HepG2 (cell line): ENCODE measurements around the gene SETD1B. TPM values are rescaled to one million over a fixed set of nuclear protein-coding genes. Genes with fewer than 3 reads are reported as not detected.

Experiments used
- ATAC-seq: fragments of 200-7000 bp; cut with Tn5 transposase; 3 replicates; pipeline ENCODE4 v1.9.1; 2020; ENCODE audit warnings: mild to moderate bottlenecking, moderate library complexity
- BruUV-seq: library from RNA; stranded (reverse); fragments of 400-500 nt; replicated peaks from 2 replicates; lab custom pipeline; 2021; lab: Mats Ljungman, UMichigan
- CTCF ChIA-PET: fragments of 300-600 bp; formaldehyde crosslinking; extraction: SDS; loops from one replicate; lab custom pipeline; 2021; ENCODE audit warnings: low total read pairs, inconsistent platforms, low intra/inter-chr PET ratio; lab: Yijun Ruan, JAX
- POLR2A ChIA-PET: fragments of 350-600 bp; sonication (Branson Sonifier 250); formaldehyde crosslinking; loops from one replicate; lab custom pipeline; 2020; ENCODE audit warnings: antibody characterized with exemption, inconsistent platforms; lab: Yijun Ruan, JAX
- DNase-seq: peaks from one replicate; pipeline ENCODE4 v3.0.0-alpha.2; 2015; ENCODE audit warnings: low spot score
- FAIRE-seq: peaks from 3 replicates; lab custom pipeline; 2011; peaks lifted over from hg19 to GRCh38; lab: Jason Lieb, UNC
- H2AFZ ChIP-seq: one replicate; pipeline ENCODE4 v1.6.1; 2011; ENCODE audit warnings: low read length, inconsistent platforms
- H3K27ac ChIP-seq: fragments of 300-600 bp; 3 replicates; pipeline ENCODE4 v1.8.0; 2011; ENCODE audit warnings: mixed run types, mild to moderate bottlenecking, mixed read lengths, low read length, inconsistent platforms; ENCODE audit not compliant: insufficient read depth; ENCODE audit errors: extremely low read length
- H3K27me3 ChIP-seq, 2 experiments: fragments of 200-600 bp in 1 of 2; 2 replicates in 1 of 2; 3 replicates in 1 of 2; pipeline versions ENCODE4 v1.6.0 to v1.8.0; 2011; ENCODE audit warnings: low read length in 2 of 2, mild to moderate bottlenecking in 2 of 2, moderate library complexity in 2 of 2, inconsistent platforms in 1 of 2; ENCODE audit not compliant: insufficient read depth in 2 of 2, control insufficient read depth in 1 of 2
- H3K36me3 ChIP-seq, 2 experiments: fragments of 200-600 bp in 1 of 2; replicated peaks in 1 of 2; 2 replicates in 1 of 2; 3 replicates in 1 of 2; pipeline versions ENCODE4 v1.5.1 to v1.8.0; 2011; ENCODE audit warnings: low read length in 2 of 2, inconsistent platforms in 1 of 2; ENCODE audit not compliant: insufficient read depth in 2 of 2, control insufficient read depth in 1 of 2
- H3K4me1 ChIP-seq: 2 replicates; pipeline ENCODE4 v1.5.1; 2012; ENCODE audit warnings: low read length, inconsistent platforms; ENCODE audit not compliant: insufficient read depth
- H3K4me2 ChIP-seq: 2 replicates; pipeline ENCODE4 v1.6.0; 2011; ENCODE audit warnings: low read depth, low read length, inconsistent platforms
- H3K4me3 ChIP-seq, 3 experiments: fragments of 200-600 bp in 1 of 3; sonication (generic), shearing (Covaris generic) in 1 of 3; replicated peaks in 1 of 3; 2 replicates each; pipeline ENCODE4 v1.5.1; 2011 to 2016; ENCODE audit warnings: low read length in 3 of 3, inconsistent platforms in 2 of 3, low read depth in 2 of 3, mild to moderate bottlenecking in 2 of 3, control low read depth in 1 of 3, mixed read lengths in 1 of 3; ENCODE audit not compliant: insufficient read depth in 1 of 3
- H3K79me2 ChIP-seq: one replicate; pipeline ENCODE4 v1.6.1; 2011; ENCODE audit warnings: low read length, inconsistent platforms; ENCODE audit not compliant: insufficient read depth
- H3K9ac ChIP-seq: 2 replicates; pipeline ENCODE4 v1.6.0; 2011; ENCODE audit warnings: mild to moderate bottlenecking, low read depth, low read length, inconsistent platforms; ENCODE audit not compliant: insufficient read depth
- H3K9me3 ChIP-seq: 2 replicates; pipeline ENCODE4 v1.5.1; 2012; ENCODE audit warnings: mild to moderate bottlenecking, low read length
- H4K20me1 ChIP-seq: 2 replicates; pipeline ENCODE4 v1.6.0; 2011; ENCODE audit warnings: inconsistent platforms, mild to moderate bottlenecking, low read length, moderate library complexity; ENCODE audit not compliant: insufficient read depth
- ARID2 ChIP-seq: sonication (generic); formaldehyde crosslinking; IDR thresholded peaks from 2 replicates; pipeline ENCODE4 v1.8.1; 2022; ENCODE audit warnings: mild to moderate bottlenecking, missing genetic modification reagents, borderline replicate concordance
- FOXJ3 ChIP-seq: sonication (generic); formaldehyde crosslinking; IDR thresholded peaks from 2 replicates; pipeline ENCODE4 v1.4.0; 2020; ENCODE audit warnings: missing genetic modification reagents, mild to moderate bottlenecking, borderline replicate concordance
- MTA3 ChIP-seq: sonication (generic); formaldehyde crosslinking; IDR thresholded peaks from 2 replicates; pipeline ENCODE4 v1.4.0; 2020; ENCODE audit warnings: missing genetic modification reagents
- MZF1 ChIP-seq: sonication (generic); formaldehyde crosslinking; IDR thresholded peaks from 2 replicates; pipeline ENCODE4 v1.8.1; 2023; ENCODE audit warnings: mild to moderate bottlenecking, missing genetic modification reagents, borderline replicate concordance
- NRL ChIP-seq: sonication (generic); formaldehyde crosslinking; IDR thresholded peaks from 2 replicates; pipeline ENCODE4 v1.5.0; 2020; ENCODE audit warnings: missing genetic modification reagents, mild to moderate bottlenecking, moderate library complexity, borderline replicate concordance
- PAX8 ChIP-seq: sonication (generic); formaldehyde crosslinking; IDR thresholded peaks from 2 replicates; pipeline ENCODE4 v1.8.0; 2022; ENCODE audit warnings: mild to moderate bottlenecking, missing genetic modification reagents, borderline replicate concordance
- SKI ChIP-seq: fragments of 450-650 bp; IDR thresholded peaks from one replicate; pipeline ENCODE4 v1.6.1; 2018; ENCODE audit warnings: mild to moderate bottlenecking; ENCODE audit not compliant: partially characterized antibody
- SPEN ChIP-seq: sonication (generic); formaldehyde crosslinking; IDR thresholded peaks from 2 replicates; pipeline ENCODE4 v1.5.1; 2020; ENCODE audit warnings: low read depth, mild to moderate bottlenecking, missing genetic modification reagents
- STAG1 ChIP-seq: sonication (generic); formaldehyde crosslinking; IDR thresholded peaks from 2 replicates; pipeline ENCODE4 v1.4.0; 2020; ENCODE audit warnings: missing genetic modification reagents
- XBP1 ChIP-seq: sonication (generic); formaldehyde crosslinking; IDR thresholded peaks from 2 replicates; pipeline ENCODE4 v1.5.0; 2020; ENCODE audit warnings: missing genetic modification reagents
- ZNF317 ChIP-seq: sonication (generic); formaldehyde crosslinking; IDR thresholded peaks from 2 replicates; pipeline ENCODE4 v1.5.0; 2020; ENCODE audit warnings: mild to moderate bottlenecking, missing genetic modification reagents
- ZNF619 ChIP-seq: sonication (generic); formaldehyde crosslinking; IDR thresholded peaks from 2 replicates; pipeline ENCODE4 v1.4.0; 2020; ENCODE audit warnings: mild to moderate bottlenecking, missing genetic modification reagents
- WGBS: methylation state at CpG from one replicate; pipeline ENCODE4 v1.1.6; 2017; ENCODE audit warnings: low lambda C conversion rate; 5-methylcytosine and 5-hydroxymethylcytosine counted together
- in situ Hi-C: cut with HindIII; loops from 2 replicates; pipeline ENCODE4 v1.10.0; 2017; ENCODE audit warnings: low pct_unique_long_range_greater_than_20kb; ENCODE audit not compliant: extremely low pct_ligation_motif_present
- intact Hi-C: fragments of 100-400 bp; cut with micrococcal nuclease; formaldehyde crosslinking; loops from one replicate; pipeline ENCODE4 v1.10.0; 2022; ENCODE audit not compliant: unreplicated experiment
- polyA plus RNA-seq, 8 experiments: library from polyadenylated mRNA; depleted of rRNA in 3 of 8; stranded (reverse) in 7 of 8; unstranded in 1 of 8; fragments of >200 nt; fragmentation: Illumina TruSeq in 4 of 8; extraction: Trizol in 4 of 8; gene quantifications; 2 replicates each; pipeline versions ENCODE4 v1.2.1 to v1.2.3, GENCODE V29; 2011 to 2016; ENCODE audit warnings: low read depth in 4 of 8, missing spikeins in 1 of 8, mixed read lengths in 1 of 8; ENCODE audit not compliant: insufficient read depth in 1 of 8
- total RNA-seq, 5 experiments: library from RNA; depleted of rRNA; stranded (reverse); fragments of >200 nt; fragmentation: Illumina TruSeq; extraction: Trizol; gene quantifications; 2 replicates each; pipeline ENCODE4 v1.2.3, GENCODE V29; 2016; ENCODE audit warnings: low read depth in 1 of 5
- TF ChIP-seq, protein P1 (sequence below): sonication (generic); formaldehyde crosslinking; IDR thresholded peaks from 2 replicates; pipeline ENCODE4 v1.5.1; 2020; ENCODE audit warnings: missing genetic modification reagents, mild to moderate bottlenecking, borderline replicate concordance
- TF ChIP-seq, protein P2 (sequence below): sonication (generic); formaldehyde crosslinking; IDR thresholded peaks from 2 replicates; pipeline ENCODE4 v1.4.0; 2020; ENCODE audit warnings: missing genetic modification reagents

SETD1B gene
- total and polyA plus RNA-seq, 2 of the 13 experiments (the other 11 are each of a cell fraction or from before 2014, with no cell fraction given), result 1.1 to 1.4 TPM

DNA sequence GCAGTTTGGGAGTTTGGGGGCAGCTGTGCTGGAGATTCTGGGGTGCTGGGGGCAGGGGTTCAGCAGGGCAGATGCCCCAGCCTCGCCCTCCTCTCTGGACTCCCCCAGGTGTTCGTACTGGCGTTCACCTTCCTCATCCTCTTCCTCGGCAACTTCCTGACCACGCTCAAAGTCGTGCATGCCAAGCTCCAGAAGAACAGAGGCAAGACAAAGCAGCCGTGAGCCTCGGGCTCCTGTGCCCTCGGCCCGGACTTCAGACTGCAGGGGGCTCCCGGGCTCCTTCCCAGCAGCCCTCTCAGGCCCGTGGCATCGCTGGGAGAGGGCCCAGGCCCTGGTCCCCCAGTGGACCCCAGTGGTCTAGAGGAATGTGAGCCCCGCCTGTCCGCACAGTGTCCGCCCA is 28.3 kb upstream of the SETD1B start:
- TF ChIP-seq XBP1, result no peak
- TF ChIP-seq NRL (CRISPR knock-in tag), result no peak
- no peak for TF ChIP-seq ARID2 (CRISPR knock-in tag)
- TF ChIP-seq PAX8 (CRISPR knock-in tag), result no peak
- no peak for TF ChIP-seq SKI
- no peak for TF ChIP-seq ZNF317 (CRISPR knock-in tag)
- TF ChIP-seq, all 625 proteins: peak for 0

DNA sequence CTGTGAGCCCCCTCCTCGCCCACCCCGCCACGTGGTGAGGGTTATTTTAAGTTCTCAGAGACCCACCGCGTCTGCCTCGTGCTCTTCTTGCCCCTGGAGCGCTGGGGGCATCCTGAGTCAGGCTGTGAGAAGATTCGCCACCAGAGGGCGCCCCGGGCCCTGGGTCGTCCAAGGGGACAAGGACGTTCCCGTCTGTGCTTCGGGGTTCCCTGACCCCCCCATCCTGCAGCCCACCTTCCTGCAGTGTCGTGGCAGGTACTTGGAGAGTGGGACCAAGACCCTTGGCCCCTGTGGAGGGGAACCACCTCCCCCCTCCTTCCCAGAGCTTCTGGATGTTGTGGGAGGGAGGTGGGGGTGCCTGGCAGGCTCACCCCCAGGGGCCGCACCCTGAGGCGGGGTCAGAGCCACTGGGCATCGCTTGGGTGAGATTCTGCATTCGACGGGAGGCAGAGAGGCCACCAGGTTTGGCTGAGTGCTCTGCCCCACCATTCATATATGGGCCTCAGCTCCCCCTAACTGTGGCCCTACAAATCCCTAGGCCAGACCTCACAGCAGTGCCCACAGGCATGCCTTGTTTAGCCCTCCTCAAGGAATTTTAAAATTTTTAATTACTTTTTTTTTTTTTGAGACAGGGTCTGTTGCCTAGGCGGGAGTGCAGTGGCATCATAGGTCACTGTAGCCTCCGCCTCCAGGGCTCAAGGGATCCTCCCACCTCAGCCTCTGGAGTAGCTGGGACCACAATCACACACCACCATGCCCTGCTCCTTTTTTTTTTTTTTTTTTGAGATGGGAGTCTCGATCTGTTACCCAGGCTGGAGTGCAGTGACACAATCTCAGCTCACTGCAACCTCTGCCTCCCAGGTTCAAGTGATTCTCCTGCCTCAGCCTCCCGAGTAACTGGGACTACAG is 27.4 kb upstream of the SETD1B start:
- Histone ChIP-seq H3K79me2 (no peaks in the 10 kb centered on the region), H2AFZ (no peak overlapping the region), H3K27me3 (no peaks in the 10 kb centered on the region), H3K9ac (no peak overlapping the region), H3K36me3 (peaks cover 0 to 7% of the 10 kb centered on the region in 2 experiments; a peak in 2 of 5 replicates), H4K20me1 (no peaks in the 10 kb centered on the region), H3K9me3 (no peaks in the 10 kb centered on the region), H3K27ac (no peak overlapping the region), H3K4me1 (peaks cover 14% of the 10 kb centered on the region), H3K4me3 (no peak overlapping the region), H3K4me2 (peak overlapping the region; percentile 18; the same call in 1 of the 2 replicates)
- BruUV-seq, result no TSS peak
- in situ Hi-C loops (no loop called here), intact Hi-C loops (loop anchor here (1.0 kb wide), 1 partner anchor 18 kb away; no protein-coding TSS in a partner anchor)
- ChIA-PET POLR2A (interaction anchor here (1.1 to 1.4 kb wide), 2 partner anchors 16 to 18 kb away, joined by 3 to 4 read pairs; no protein-coding TSS in a partner anchor), CTCF (interaction anchor here (1.1 to 6.1 kb wide), 4 partner anchors 17 to 118 kb away, joined by 3 to 66 read pairs (median 14); partner anchors contain the start of gene RHOF)
- WGBS, result 43% methylated on average over 11 of the region's 24 CpGs
- ATAC-seq (peak; percentile 71), FAIRE-seq (no peak), DNase-seq (no peak)
- no peak; the same call in 1 of the 2 replicates for TF ChIP-seq SPEN
- peak; percentile 73 for TF ChIP-seq STAG1 (CRISPR knock-in tag)
- TF ChIP-seq MTA3 (CRISPR knock-in tag), result no peak
- TF ChIP-seq, protein P1, sequence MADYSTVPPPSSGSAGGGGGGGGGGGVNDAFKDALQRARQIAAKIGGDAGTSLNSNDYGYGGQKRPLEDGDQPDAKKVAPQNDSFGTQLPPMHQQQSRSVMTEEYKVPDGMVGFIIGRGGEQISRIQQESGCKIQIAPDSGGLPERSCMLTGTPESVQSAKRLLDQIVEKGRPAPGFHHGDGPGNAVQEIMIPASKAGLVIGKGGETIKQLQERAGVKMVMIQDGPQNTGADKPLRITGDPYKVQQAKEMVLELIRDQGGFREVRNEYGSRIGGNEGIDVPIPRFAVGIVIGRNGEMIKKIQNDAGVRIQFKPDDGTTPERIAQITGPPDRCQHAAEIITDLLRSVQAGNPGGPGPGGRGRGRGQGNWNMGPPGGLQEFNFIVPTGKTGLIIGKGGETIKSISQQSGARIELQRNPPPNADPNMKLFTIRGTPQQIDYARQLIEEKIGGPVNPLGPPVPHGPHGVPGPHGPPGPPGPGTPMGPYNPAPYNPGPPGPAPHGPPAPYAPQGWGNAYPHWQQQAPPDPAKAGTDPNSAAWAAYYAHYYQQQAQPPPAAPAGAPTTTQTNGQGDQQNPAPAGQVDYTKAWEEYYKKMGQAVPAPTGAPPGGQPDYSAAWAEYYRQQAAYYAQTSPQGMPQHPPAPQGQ (CRISPR knock-in tag), result no peak
- TF ChIP-seq, protein P2, sequence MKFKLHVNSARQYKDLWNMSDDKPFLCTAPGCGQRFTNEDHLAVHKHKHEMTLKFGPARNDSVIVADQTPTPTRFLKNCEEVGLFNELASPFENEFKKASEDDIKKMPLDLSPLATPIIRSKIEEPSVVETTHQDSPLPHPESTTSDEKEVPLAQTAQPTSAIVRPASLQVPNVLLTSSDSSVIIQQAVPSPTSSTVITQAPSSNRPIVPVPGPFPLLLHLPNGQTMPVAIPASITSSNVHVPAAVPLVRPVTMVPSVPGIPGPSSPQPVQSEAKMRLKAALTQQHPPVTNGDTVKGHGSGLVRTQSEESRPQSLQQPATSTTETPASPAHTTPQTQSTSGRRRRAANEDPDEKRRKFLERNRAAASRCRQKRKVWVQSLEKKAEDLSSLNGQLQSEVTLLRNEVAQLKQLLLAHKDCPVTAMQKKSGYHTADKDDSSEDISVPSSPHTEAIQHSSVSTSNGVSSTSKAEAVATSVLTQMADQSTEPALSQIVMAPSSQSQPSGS (CRISPR knock-in tag), result no peak
- TF ChIP-seq FOXJ3 (CRISPR knock-in tag), result no peak
- TF ChIP-seq MZF1 (CRISPR knock-in tag), result no peak
- no peak for TF ChIP-seq ZNF619 (CRISPR knock-in tag)

More for the DNA sequence above, 28.3 kb upstream of the SETD1B start:
- H3K4me1 ChIP-seq, result peaks cover 19% of the 10 kb centered on the region
- H3K9me3 ChIP-seq, result no peaks in the 10 kb centered on the region
- no peak overlapping the region for H3K9ac ChIP-seq
- no peak for FAIRE-seq
- in situ Hi-C loops, result no loop called here
- WGBS, result 90% methylated on average over 15 of the region's 16 CpGs
- no peaks in the 10 kb centered on the region for H3K27me3 ChIP-seq
- peaks cover 0 to 3% of the 10 kb centered on the region in 2 experiments; a peak in 2 of 5 replicates for H3K36me3 ChIP-seq
- no peaks in the 10 kb centered on the region for H4K20me1 ChIP-seq
- no peak overlapping the region for H3K4me2 ChIP-seq
- no peak overlapping the region for H2AFZ ChIP-seq
- ChIA-PET POLR2A (no interaction called here), CTCF (interaction anchor here (1.1 to 6.1 kb wide), 5 partner anchors 18 to 119 kb away, joined by 3 to 66 read pairs (median 9); partner anchors contain the start of gene RHOF)
- BruUV-seq, result no TSS peak
- no peak for DNase-seq
- H3K27ac ChIP-seq, result no peak overlapping the region
- H3K79me2 ChIP-seq, result no peaks in the 10 kb centered on the region
- H3K4me3 ChIP-seq, result no peak overlapping the region
- ATAC-seq, result no peak
- intact Hi-C loops, result no loop called here
